GM18508 (cell line): ENCODE measurements around the gene IRF2.
A peak's percentile ranks its signal among the peaks of the same experiment; 100 is the strongest.
"Not testable (repeated sequence)": the region's sequence is repeated elsewhere in the genome, so short reads cannot be mapped to it uniquely, and the experiment has no call there.

ENCODE experiments used
- ATAC-seq: cut with Tn5 transposase; IDR thresholded peaks from one replicate; pipeline ENCODE4 v1.9.1; 2021; ENCODE audit warnings: moderate number of reproducible peaks; ENCODE audit not compliant: insufficient read depth, unreplicated experiment

IRF2 gene

GRCh38 chr4:184350213-184350817 lies 124.0 kb downstream of the IRF2 start:
- no peak for ATAC-seq

GRCh38 chr4:184349283-184350039 lies 124.9 kb downstream of the IRF2 start:
- ATAC-seq, result no peak

- ATAC-seq, result no peak
Observed at GRCh38 chr4:184348311-184349233, 125.8 kb downstream of the IRF2 start.

- peak; percentile 57 for ATAC-seq
Observed at GRCh38 chr4:184347251-184348239, 126.8 kb downstream of the IRF2 start.

- no peak for ATAC-seq
Observed at GRCh38 chr4:184346682-184347081, 127.7 kb downstream of the IRF2 start.

- not testable (repeated sequence) for ATAC-seq
Observed at GRCh38 chr4:184346273-184346672, 128.1 kb downstream of the IRF2 start.

- ATAC-seq, result no peak
Observed at GRCh38 chr4:184345573-184345922, 128.8 kb downstream of the IRF2 start.

- ATAC-seq, result no peak
Observed at GRCh38 chr4:184344899-184345572, 129.3 kb downstream of the IRF2 start.

- no peak for ATAC-seq
Observed at GRCh38 chr4:184344435-184344834, 129.9 kb downstream of the IRF2 start.

GRCh38 chr4:184343502-184344177 lies 130.7 kb downstream of the IRF2 start:
- ATAC-seq, result peak; percentile 33

GRCh38 chr4:184342857-184343237 lies 131.5 kb downstream of the IRF2 start:
- not testable (repeated sequence) for ATAC-seq

GRCh38 chr4:184342167-184342856 lies 132.0 kb downstream of the IRF2 start:
- no peak for ATAC-seq

GRCh38 chr4:184339398-184340193 lies 134.8 kb downstream of the IRF2 start:
- ATAC-seq, result not testable (repeated sequence)

GRCh38 chr4:184337907-184338306 lies 136.4 kb downstream of the IRF2 start:
- ATAC-seq, result no peak
